Activated CD4-positive, CD25-positive, alpha-beta regulatory T cell treated with anti-CD3 and anti-CD28 coated beads, Interleukin-2, amount 50 U/mL, for 24 hours (primary cell): Measurements from ENCODE around the gene LCE1D.

ENCODE experiments used
- ATAC-seq, 2 donors: fragments of 150-1000 bp; cut with Tn5 transposase; one replicate each; pipeline ENCODE4 v1.10.0; 2021; ENCODE audit warnings: mild to moderate bottlenecking in 1 of 2, moderate library complexity in 1 of 2

LCE1D gene

GRCh38 chr1:152817309-152817708, 20.8 kb downstream of the LCE1D start:
- no peak for ATAC-seq

GRCh38 chr1:152823294-152823693, 26.8 kb downstream of the LCE1D start:
- ATAC-seq = no peak

GRCh38 chr1:152824964-152825363, 28.4 kb downstream of the LCE1D start:
- no peak for ATAC-seq

- no peak for ATAC-seq
These were observed 30.7 kb downstream of the LCE1D start, which contains the start of gene LCE1A for GRCh38 chr1:152827173-152827572. Gene LCE1A (plus strand): TSS chr1:152827473. CDS start chr1:152827473, 0 bp downstream.

GRCh38 chr1:152836870-152837269, 40.3 kb downstream of the LCE1D start:
- ATAC-seq = no peak

GRCh38 chr1:152842556-152842955, 46.0 kb downstream of the LCE1D start, which contains the start of gene LCE6A:
Gene LCE6A (plus strand): TSS chr1:152842856. CDS start chr1:152843521, 665 bp downstream.
- ATAC-seq = no peak
